DND-41 (cell line): Measurements from ENCODE around the gene ZNF462.

Experiments
- EZH2 ChIP-seq: IDR thresholded peaks from 3 replicates; pipeline ENCODE4 v1.6.1; 2012; ENCODE audit warnings: borderline replicate concordance, low read depth, mild to moderate bottlenecking, moderate library complexity, low read length, inconsistent platforms; ENCODE audit not compliant: severe bottlenecking
- TF ChIP-seq, protein P1 (sequence below): IDR thresholded peaks from 2 replicates; pipeline ENCODE4 v1.5.1; 2012; ENCODE audit warnings: borderline replicate concordance, low read length, moderate library complexity, mild to moderate bottlenecking; ENCODE audit not compliant: poor library complexity, severe bottlenecking; ENCODE audit errors: extremely low read depth

DNA sequence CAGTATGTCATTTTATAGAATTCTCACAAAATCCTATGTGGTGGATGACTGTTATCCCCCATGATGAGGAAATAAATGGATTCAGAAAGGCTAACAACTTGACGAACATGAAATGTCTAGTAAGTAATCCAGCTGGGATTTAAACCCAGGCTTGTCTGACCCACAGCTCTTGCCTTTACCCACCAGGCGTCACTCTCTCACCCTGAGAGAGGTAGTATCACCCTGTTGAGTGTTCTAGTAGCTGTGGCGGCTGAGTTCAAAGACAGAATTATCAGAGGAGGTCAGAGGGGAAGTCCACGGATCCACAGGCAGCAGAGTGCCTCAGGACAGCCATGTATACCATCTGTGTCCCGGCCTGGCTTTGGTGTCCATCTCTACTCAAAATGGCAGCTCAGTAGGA is 113.8 kb downstream of the ZNF462 start:
- TF ChIP-seq, protein P1, sequence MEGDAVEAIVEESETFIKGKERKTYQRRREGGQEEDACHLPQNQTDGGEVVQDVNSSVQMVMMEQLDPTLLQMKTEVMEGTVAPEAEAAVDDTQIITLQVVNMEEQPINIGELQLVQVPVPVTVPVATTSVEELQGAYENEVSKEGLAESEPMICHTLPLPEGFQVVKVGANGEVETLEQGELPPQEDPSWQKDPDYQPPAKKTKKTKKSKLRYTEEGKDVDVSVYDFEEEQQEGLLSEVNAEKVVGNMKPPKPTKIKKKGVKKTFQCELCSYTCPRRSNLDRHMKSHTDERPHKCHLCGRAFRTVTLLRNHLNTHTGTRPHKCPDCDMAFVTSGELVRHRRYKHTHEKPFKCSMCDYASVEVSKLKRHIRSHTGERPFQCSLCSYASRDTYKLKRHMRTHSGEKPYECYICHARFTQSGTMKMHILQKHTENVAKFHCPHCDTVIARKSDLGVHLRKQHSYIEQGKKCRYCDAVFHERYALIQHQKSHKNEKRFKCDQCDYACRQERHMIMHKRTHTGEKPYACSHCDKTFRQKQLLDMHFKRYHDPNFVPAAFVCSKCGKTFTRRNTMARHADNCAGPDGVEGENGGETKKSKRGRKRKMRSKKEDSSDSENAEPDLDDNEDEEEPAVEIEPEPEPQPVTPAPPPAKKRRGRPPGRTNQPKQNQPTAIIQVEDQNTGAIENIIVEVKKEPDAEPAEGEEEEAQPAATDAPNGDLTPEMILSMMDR: no peak
- TF ChIP-seq EZH2: no peak
